ENCODE data around the gene GPD1. TPM values are rescaled to one million over a fixed set of nuclear protein-coding genes. Genes with fewer than 3 reads are reported as not detected.

GPD1 gene
- total RNA-seq, result not detected
- under 1 TPM in 1 of 4 donors, not detected in 3; 0.06 TPM for polyA plus RNA-seq

DNA sequence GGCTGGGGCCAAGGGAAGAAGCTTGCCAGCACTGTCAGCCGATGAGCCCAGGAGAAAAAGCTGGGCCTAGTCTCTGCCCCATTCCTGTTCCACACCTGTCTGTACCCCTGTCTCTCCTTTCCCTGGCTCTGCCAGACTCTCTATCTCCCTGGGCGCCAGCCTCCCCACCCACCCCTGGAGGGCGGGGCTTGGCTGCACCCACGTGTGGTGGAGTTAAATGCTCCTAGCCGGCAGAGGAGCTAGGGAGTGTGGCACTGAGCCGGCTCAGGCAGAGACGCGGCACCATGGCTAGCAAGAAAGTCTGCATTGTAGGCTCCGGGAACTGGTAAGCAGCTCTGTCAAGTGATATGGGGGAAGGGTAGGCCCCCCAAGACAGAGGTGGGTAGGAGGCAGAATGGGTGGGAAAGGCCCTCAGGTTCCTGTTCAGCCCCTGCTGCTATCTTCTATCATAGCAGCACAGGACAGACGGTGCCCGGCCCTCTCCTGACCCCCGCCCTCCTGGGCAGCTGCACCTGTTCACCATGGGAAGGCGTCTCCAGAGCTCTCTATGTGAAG, at the start of gene GPD1:
GPD1 (plus strand) TSS at position 242 of the 555 bp plus-strand sequence; CDS start at position 285, 43 bp downstream.
- no peak for DNase-seq
- Mint-ChIP-seq H3K4me3 (peak within 1 kb of the TSS in 1 of 4 donors; percentile 12), H3K27ac (peak within 1 kb of the TSS in 1 of 3 donors; percentile 5), H3K4me1 (no peaks in the 10 kb centered on the region), H3K27me3 (no peaks in the 10 kb centered on the region), H3K36me3 (peaks cover 18% of the 10 kb centered on the region), H3K9me3 (peaks cover 0 to 1% (median 0%) of the 10 kb centered on the region in 7 donors)
- no peak for ATAC-seq (ENCODE audit: low read depth in 2 of 2)
- Histone ChIP-seq H3K36me3 (ENCODE audit: control insufficient read depth, insufficient read depth, low read length) (peaks cover 23% of the 10 kb centered on the region), H3K4me1 (ENCODE audit: control insufficient read depth, insufficient read depth, low read length, poor library complexity, severe bottlenecking) (no peaks in the 10 kb centered on the region), H3K27ac (ENCODE audit: insufficient read depth, low read length, poor library complexity, severe bottlenecking) (no peak within 1 kb of the TSS), H3K9me3 (ENCODE audit: control insufficient read depth in 2 of 2, low read length in 2 of 2) (no peaks in the 10 kb centered on the region), H3K4me3 (ENCODE audit: low read depth, low read length) (no peak within 1 kb of the TSS), H3K27me3 (ENCODE audit: control insufficient read depth, insufficient read depth, low read length) (no peaks in the 10 kb centered on the region)

DNA sequence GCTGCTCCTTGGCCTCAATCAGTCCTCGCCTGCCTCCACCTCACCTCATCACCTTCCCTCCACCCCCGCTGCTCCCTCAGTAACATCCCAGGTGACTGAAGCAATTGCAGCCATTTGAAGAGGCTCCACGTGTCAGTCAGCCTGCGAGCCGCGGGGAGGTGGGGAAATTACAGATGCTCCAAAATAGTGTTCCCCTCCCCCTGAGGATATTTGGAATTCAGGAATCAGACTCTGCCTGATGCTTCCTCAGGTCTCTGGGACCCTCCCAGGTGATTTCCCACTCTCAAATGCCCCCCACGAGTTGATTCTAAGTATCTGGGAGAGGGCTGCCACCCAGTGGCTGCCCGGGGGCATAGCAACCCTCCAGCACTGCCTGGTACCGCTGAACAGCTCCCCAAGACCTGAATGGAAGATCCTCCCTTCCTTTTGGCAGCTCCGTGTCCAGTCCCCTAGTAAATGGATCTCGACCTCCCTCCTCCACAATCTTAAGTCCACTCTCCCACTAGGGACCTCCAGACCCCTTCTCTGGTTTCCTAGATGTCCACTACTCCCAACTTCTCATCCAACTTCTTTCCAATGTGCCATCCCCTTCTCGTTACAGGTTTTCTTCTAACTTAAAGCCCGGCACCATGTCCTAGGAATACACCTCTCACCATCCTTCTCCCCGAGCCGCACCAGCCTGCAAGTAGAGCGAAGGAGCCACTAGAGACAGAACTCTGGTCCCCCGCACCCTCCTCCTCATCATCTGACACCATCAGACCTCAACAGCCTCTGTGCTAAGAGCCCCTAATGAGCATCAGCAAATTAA, 47.8 kb upstream of the GPD1 start:
- Mint-ChIP-seq H3K36me3 (no peaks in the 10 kb centered on the region), H3K27me3 (peaks cover 53% of the 10 kb centered on the region), H3K9me3 (no peaks in the 10 kb centered on the region), H3K4me3 (peak overlapping the region; percentile 69 to 78 (median 72)), H3K27ac (peak overlapping the region in 1 of 3 donors; percentile 40), H3K4me1 (peaks cover 0 to 47% (median 24%) of the 10 kb centered on the region in 4 donors)
- H3K4me1 ChIP-seq (ENCODE audit: control insufficient read depth, insufficient read depth, low read length, poor library complexity, severe bottlenecking), result peaks cover 31% of the 10 kb centered on the region
- H3K27me3 ChIP-seq (ENCODE audit: control insufficient read depth, insufficient read depth, low read length), result peaks cover 12% of the 10 kb centered on the region
- no peak overlapping the region for H3K4me3 ChIP-seq (ENCODE audit: low read depth, low read length)
- H3K27ac ChIP-seq (ENCODE audit: insufficient read depth, low read length, poor library complexity, severe bottlenecking), result no peak overlapping the region
- H3K36me3 ChIP-seq (ENCODE audit: control insufficient read depth, insufficient read depth, low read length), result no peaks in the 10 kb centered on the region
- DNase-seq (peak; percentile 30 to 72 (median 61)), ATAC-seq (ENCODE audit: low read depth in 2 of 2) (peak; percentile 48 to 49)
- no peaks in the 10 kb centered on the region for H3K9me3 ChIP-seq (ENCODE audit: control insufficient read depth in 2 of 2, low read length in 2 of 2)

DNA sequence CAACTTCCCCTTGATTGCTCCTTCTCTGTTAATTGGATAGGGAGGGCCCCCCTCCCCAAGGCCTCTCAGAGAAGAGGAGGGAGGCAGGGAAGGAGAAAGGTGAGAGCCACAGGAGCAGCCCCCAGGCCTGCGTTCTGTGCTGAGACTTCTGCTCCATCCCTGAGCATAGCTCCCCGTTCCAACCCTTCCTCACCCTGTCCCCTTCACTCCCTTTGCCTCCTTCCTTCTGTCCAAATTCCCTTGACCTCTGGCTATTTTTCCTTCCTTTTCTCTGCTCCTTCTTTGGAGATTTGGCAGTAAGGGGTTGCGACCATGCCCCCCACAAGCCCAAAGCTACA, 47.2 kb upstream of the GPD1 start:
- H3K4me1 ChIP-seq (ENCODE audit: control insufficient read depth, insufficient read depth, low read length, poor library complexity, severe bottlenecking), result peaks cover 31% of the 10 kb centered on the region
- H3K36me3 ChIP-seq (ENCODE audit: control insufficient read depth, insufficient read depth, low read length), result no peaks in the 10 kb centered on the region
- no peak overlapping the region for H3K27ac ChIP-seq (ENCODE audit: insufficient read depth, low read length, poor library complexity, severe bottlenecking)
- H3K27ac Mint-ChIP-seq, result peak overlapping the region in 2 of 3 donors; percentile 26 to 47
- no peaks in the 10 kb centered on the region for H3K9me3 Mint-ChIP-seq
- H3K27me3 ChIP-seq (ENCODE audit: control insufficient read depth, insufficient read depth, low read length), result peaks cover 15% of the 10 kb centered on the region
- H3K9me3 ChIP-seq (ENCODE audit: control insufficient read depth in 2 of 2, low read length in 2 of 2), result no peaks in the 10 kb centered on the region
- DNase-seq (no peak), ATAC-seq (ENCODE audit: low read depth in 2 of 2) (no peak)
- H3K27me3 Mint-ChIP-seq, result peaks cover 53% of the 10 kb centered on the region
- H3K36me3 Mint-ChIP-seq, result no peaks in the 10 kb centered on the region
- H3K4me1 Mint-ChIP-seq, result peaks cover 0 to 43% (median 26%) of the 10 kb centered on the region in 4 donors
- peak overlapping the region; percentile 70 to 89 (median 82) for H3K4me3 Mint-ChIP-seq
- H3K4me3 ChIP-seq (ENCODE audit: low read depth, low read length), result peak overlapping the region; percentile 45

DNA sequence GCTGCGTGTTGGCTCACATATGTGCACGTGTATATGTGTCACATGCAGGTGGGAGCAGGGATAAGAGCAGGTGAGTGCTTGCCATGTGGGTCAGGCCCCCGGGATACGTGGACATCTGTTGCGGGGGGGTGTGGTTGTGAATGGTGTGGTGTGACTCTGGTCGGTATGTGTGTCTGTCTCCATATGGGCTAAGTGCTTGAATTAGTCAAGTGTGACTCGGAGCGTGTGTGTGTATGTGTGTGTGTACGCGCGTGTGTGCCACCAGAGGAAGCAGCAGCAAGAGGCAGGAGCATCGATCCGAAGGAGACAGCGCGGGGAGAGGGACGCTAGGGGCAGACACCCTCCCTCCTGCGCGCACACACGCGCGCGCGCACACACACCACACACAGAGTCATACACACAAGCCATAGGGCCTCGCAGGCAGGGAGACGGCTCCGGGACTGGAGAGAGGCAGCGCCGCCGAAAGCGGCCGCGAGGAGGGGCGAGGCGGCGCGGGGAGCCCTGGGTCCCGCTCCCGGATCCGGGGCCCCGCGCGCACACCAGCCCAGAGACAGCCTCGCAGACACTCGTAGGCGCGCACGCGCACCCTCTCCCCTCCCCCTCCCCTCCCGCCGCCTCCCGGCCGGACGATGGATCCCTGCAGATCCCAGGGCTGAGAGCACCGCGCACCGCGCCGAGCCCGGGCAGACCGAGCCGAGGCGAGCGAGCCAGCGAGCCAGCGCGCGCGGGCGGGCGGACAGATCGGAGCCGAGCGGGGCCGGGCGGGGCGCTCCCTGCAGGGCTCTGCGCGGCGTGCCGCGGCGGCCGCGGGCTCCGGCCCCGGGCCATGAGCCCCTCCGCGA, 46.6 kb upstream of the GPD1 start, which contains the start of gene ASIC1:
ASIC1 (plus strand) TSS at position 597 of the 842 bp plus-strand sequence. CDS start 1,171 bp downstream, outside the sequence.
- peaks cover 47% of the 10 kb centered on the region for H3K27me3 Mint-ChIP-seq
- H3K4me1 Mint-ChIP-seq, result peaks cover 0 to 45% (median 26%) of the 10 kb centered on the region in 4 donors

DNA sequence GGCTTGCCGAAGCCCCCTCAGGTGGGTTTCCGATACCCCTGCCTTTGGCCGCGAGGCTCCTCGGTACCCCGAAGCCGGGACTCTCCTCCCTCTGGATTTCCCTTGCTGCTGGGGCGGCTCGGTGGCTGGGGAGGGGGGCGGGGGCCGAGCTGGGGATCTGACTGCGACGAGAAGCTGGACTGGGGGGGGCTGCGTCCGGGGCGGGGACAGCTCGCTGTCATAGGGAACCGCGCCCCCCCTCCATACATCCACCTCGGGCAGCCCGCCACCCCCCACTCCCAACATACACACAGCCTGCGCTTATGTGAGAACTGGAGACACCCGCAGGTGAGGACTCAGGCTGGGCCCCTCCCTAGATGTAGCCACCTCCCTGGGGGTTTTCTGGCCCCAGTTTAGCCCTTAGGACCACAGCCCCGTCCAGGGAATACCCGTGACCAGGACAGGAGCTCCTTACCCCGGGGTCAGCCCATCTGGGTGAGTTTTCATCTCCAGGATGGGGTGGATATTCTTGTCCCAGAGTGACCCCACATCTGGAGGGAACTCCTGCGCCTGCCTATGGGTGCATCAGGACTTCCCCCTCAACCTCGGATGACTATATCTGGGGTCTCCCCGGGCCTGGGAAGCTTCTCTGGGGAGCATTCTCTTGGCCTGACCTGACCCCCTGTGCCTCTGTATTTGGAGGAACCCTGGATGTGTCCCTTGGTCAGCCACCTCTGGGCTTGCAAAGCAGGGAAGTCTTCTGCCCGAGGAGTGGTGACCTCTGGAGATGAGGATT, 45.7 kb upstream of the GPD1 start:
- Mint-ChIP-seq H3K27ac (peak overlapping the region in 1 of 3 donors; percentile 77), H3K4me1 (peaks cover 0 to 45% (median 26%) of the 10 kb centered on the region in 4 donors), H3K4me3 (peak overlapping the region in 3 of 4 donors; percentile 35 to 73 (median 70)), H3K36me3 (no peaks in the 10 kb centered on the region), H3K27me3 (peaks cover 39% of the 10 kb centered on the region), H3K9me3 (no peaks in the 10 kb centered on the region)
- peak in 1 of 3 donors; percentile 24 for DNase-seq
- no peaks in the 10 kb centered on the region for H3K9me3 ChIP-seq (ENCODE audit: control insufficient read depth in 2 of 2, low read length in 2 of 2)
- no peak for ATAC-seq (ENCODE audit: low read depth in 2 of 2)
- H3K36me3 ChIP-seq (ENCODE audit: control insufficient read depth, insufficient read depth, low read length), result no peaks in the 10 kb centered on the region
- peaks cover 8% of the 10 kb centered on the region for H3K27me3 ChIP-seq (ENCODE audit: control insufficient read depth, insufficient read depth, low read length)
- H3K4me3 ChIP-seq (ENCODE audit: low read depth, low read length), result no peak overlapping the region
- H3K27ac ChIP-seq (ENCODE audit: insufficient read depth, low read length, poor library complexity, severe bottlenecking), result no peak overlapping the region
- peaks cover 31% of the 10 kb centered on the region for H3K4me1 ChIP-seq (ENCODE audit: control insufficient read depth, insufficient read depth, low read length, poor library complexity, severe bottlenecking)

More for the DNA sequence above, 46.6 kb upstream of the GPD1 start, which contains the start of gene ASIC1:
- DNase-seq (peak; percentile 11 to 57 (median 38)), ATAC-seq (ENCODE audit: low read depth in 2 of 2) (peak; percentile 30 to 31)
- Histone ChIP-seq H3K36me3 (ENCODE audit: control insufficient read depth, insufficient read depth, low read length) (no peaks in the 10 kb centered on the region), H3K27ac (ENCODE audit: insufficient read depth, low read length, poor library complexity, severe bottlenecking) (no peak within 1 kb of the TSS), H3K27me3 (ENCODE audit: control insufficient read depth, insufficient read depth, low read length) (peaks cover 12% of the 10 kb centered on the region), H3K9me3 (ENCODE audit: control insufficient read depth in 2 of 2, low read length in 2 of 2) (no peaks in the 10 kb centered on the region), H3K4me1 (ENCODE audit: control insufficient read depth, insufficient read depth, low read length, poor library complexity, severe bottlenecking) (peaks cover 31% of the 10 kb centered on the region), H3K4me3 (ENCODE audit: low read depth, low read length) (peak within 1 kb of the TSS; percentile 45)
- no peaks in the 10 kb centered on the region for H3K36me3 Mint-ChIP-seq
- H3K27ac Mint-ChIP-seq, result peak within 1 kb of the TSS in 2 of 3 donors; percentile 26 to 77
- no peaks in the 10 kb centered on the region for H3K9me3 Mint-ChIP-seq
- peak within 1 kb of the TSS; percentile 70 to 89 (median 82) for H3K4me3 Mint-ChIP-seq

DNA sequence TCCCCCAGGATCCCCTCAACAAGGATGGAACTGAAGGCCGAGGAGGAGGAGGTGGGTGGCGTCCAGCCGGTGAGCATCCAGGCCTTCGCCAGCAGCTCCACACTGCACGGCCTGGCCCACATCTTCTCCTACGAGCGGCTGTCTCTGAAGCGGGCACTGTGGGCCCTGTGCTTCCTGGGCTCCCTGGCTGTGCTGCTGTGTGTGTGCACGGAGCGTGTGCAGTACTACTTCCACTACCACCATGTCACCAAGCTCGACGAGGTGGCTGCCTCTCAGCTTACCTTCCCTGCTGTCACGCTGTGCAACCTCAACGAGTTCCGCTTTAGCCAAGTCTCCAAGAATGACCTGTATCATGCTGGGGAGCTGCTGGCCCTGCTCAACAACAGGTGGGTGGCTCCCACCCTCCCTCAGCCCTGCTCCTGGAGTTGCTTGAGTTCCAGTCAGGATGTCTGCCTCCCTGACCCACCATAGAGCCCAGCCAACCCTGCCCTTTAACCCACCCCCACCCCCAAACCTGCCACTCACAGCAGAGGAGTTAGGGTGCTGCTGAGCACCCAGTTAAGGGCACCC, 45.0 kb upstream of the GPD1 start:
- Mint-ChIP-seq H3K4me1 (peaks cover 0 to 45% (median 26%) of the 10 kb centered on the region in 4 donors), H3K27me3 (peaks cover 35% of the 10 kb centered on the region)

More for the DNA sequence above, 45.0 kb upstream of the GPD1 start:
- Histone ChIP-seq H3K36me3 (ENCODE audit: control insufficient read depth, insufficient read depth, low read length) (no peaks in the 10 kb centered on the region), H3K4me1 (ENCODE audit: control insufficient read depth, insufficient read depth, low read length, poor library complexity, severe bottlenecking) (peaks cover 31% of the 10 kb centered on the region), H3K27me3 (ENCODE audit: control insufficient read depth, insufficient read depth, low read length) (peaks cover 8% of the 10 kb centered on the region), H3K27ac (ENCODE audit: insufficient read depth, low read length, poor library complexity, severe bottlenecking) (no peak overlapping the region), H3K9me3 (ENCODE audit: control insufficient read depth in 2 of 2, low read length in 2 of 2) (no peaks in the 10 kb centered on the region), H3K4me3 (ENCODE audit: low read depth, low read length) (no peak overlapping the region)
- Mint-ChIP-seq H3K27ac (peak overlapping the region in 2 of 3 donors; percentile 21 to 77), H3K36me3 (no peaks in the 10 kb centered on the region), H3K4me3 (peak overlapping the region; percentile 35 to 82 (median 72)), H3K9me3 (no peaks in the 10 kb centered on the region)
- ATAC-seq (ENCODE audit: low read depth in 2 of 2) (no peak), DNase-seq (peak in 1 of 3 donors; percentile 53)

Data from CD4-positive, CD25-positive, alpha-beta regulatory T cell (primary cell).